Activated naive CD4-positive, alpha-beta T cell (primary cell): ENCODE results near the gene SLC8A1.

Experiments
- DNase-seq, 4 experiments: peaks; one replicate each; lab custom pipeline; 2025; lab: John Stamatoyannopoulos, UW

SLC8A1 gene

GRCh38 chr2:40303746-40304145 is 148.1 kb downstream of the SLC8A1 start:
- DNase-seq: no peak

GRCh38 chr2:40302751-40303325 is 149.1 kb downstream of the SLC8A1 start:
- no peak for DNase-seq

GRCh38 chr2:40300391-40300790 is 151.5 kb downstream of the SLC8A1 start:
- DNase-seq: no peak

GRCh38 chr2:40299781-40300180 is 152.1 kb downstream of the SLC8A1 start:
- DNase-seq: no peak

GRCh38 chr2:40299173-40299572 is 152.7 kb downstream of the SLC8A1 start:
- DNase-seq: no peak

GRCh38 chr2:40298026-40298425 is 153.9 kb downstream of the SLC8A1 start:
- no peak for DNase-seq

GRCh38 chr2:40292291-40292690 is 159.6 kb downstream of the SLC8A1 start:
- no peak for DNase-seq

GRCh38 chr2:40289771-40290404 is 162.0 kb downstream of the SLC8A1 start:
- no peak for DNase-seq

GRCh38 chr2:40287773-40288172 is 164.1 kb downstream of the SLC8A1 start:
- DNase-seq: no peak

- DNase-seq: no peak
Observed at GRCh38 chr2:40287195-40287594, 164.7 kb downstream of the SLC8A1 start.

- no peak for DNase-seq
Observed at GRCh38 chr2:40286721-40287120, 165.2 kb downstream of the SLC8A1 start.

GRCh38 chr2:40285391-40285790 is 166.5 kb downstream of the SLC8A1 start:
- no peak for DNase-seq

GRCh38 chr2:40284797-40285196 is 167.1 kb downstream of the SLC8A1 start:
- DNase-seq: no peak

- no peak for DNase-seq
Observed at GRCh38 chr2:40283111-40283909, 168.6 kb downstream of the SLC8A1 start.

- DNase-seq: no peak
Observed at GRCh38 chr2:40282428-40282827, 169.5 kb downstream of the SLC8A1 start.

GRCh38 chr2:40281021-40281940 is 170.6 kb downstream of the SLC8A1 start:
- DNase-seq: no peak

GRCh38 chr2:40279482-40279881 is 172.4 kb downstream of the SLC8A1 start:
- no peak for DNase-seq

- no peak for DNase-seq
Observed at GRCh38 chr2:40279001-40279400, 172.9 kb downstream of the SLC8A1 start.

GRCh38 chr2:40276076-40276475 is 175.8 kb downstream of the SLC8A1 start:
- no peak for DNase-seq

- no peak for DNase-seq
Observed at GRCh38 chr2:40274270-40274669, 177.6 kb downstream of the SLC8A1 start.

- DNase-seq: no peak
Observed at GRCh38 chr2:40273734-40274182, 178.1 kb downstream of the SLC8A1 start.

GRCh38 chr2:40271094-40271493 is 180.8 kb downstream of the SLC8A1 start:
- no peak for DNase-seq
